Brain pericyte (primary cell): Measurements from ENCODE around the gene LAMP1.
"Not testable (repeated sequence)": the region's sequence is repeated elsewhere in the genome, so short reads cannot be mapped to it uniquely, and the experiment has no call there.

ENCODE experiments used
- DNase-seq: peaks from one replicate; pipeline ENCODE4 v3.0.0-alpha.2; 2012; ENCODE audit warnings: low read depth, low spot score

LAMP1 gene

GRCh38 chr13:113297370-113298042 is 467 bp downstream of the LAMP1 start:
- no peak for DNase-seq

GRCh38 chr13:113298043-113298945 is 1.3 kb downstream of the LAMP1 start:
- DNase-seq: no peak

GRCh38 chr13:113299951-113300350 is 2.9 kb downstream of the LAMP1 start:
- no peak for DNase-seq

- DNase-seq: no peak
Observed at GRCh38 chr13:113302986-113303385, 5.9 kb downstream of the LAMP1 start.

- DNase-seq: no peak
Observed at GRCh38 chr13:113304121-113304520, 7.1 kb downstream of the LAMP1 start.

DNA sequence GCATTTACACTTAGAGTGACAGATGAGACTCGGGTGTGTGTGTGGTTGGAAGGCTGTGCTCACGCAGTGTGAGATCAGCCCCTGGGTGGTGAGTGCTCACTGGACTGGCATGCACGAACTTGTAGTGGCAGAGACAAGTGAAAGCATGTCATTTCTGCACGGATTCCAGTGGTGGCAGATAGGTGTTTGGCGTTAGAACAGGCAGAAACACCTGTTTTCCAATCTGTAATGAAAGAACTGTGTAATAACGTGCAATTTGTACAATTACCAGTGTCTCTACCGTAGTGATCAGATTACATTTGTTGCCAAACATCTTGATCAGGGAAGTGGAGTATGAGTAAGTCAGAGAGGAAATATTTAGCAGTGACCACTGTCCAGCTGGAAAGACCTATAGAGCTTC is 8.2 kb downstream of the LAMP1 start:
- DNase-seq: no peak

DNA sequence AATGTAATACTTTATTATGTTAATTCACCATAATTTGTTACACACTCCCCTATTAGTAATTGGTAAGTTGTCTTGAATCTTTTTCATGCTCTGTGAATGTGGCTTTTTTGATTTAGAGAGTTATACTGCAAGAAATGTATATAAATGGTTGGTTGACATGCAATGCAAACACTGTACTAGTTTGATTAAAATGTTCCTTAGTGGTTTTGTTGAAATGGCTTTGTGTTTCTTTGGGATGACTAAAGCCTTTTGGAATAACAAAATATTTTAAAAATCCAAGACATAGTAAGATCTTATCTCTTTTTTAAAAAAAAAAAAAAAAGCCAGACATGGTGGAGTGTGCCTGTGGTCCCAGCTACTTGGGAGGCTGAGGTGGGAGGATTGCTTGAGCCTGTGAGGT is 10.5 kb downstream of the LAMP1 start:
- no peak for DNase-seq

GRCh38 chr13:113309473-113309872 is 12.4 kb downstream of the LAMP1 start:
- no peak for DNase-seq

GRCh38 chr13:113314112-113314511 is 17.1 kb downstream of the LAMP1 start:
- DNase-seq: not testable (repeated sequence)

DNA sequence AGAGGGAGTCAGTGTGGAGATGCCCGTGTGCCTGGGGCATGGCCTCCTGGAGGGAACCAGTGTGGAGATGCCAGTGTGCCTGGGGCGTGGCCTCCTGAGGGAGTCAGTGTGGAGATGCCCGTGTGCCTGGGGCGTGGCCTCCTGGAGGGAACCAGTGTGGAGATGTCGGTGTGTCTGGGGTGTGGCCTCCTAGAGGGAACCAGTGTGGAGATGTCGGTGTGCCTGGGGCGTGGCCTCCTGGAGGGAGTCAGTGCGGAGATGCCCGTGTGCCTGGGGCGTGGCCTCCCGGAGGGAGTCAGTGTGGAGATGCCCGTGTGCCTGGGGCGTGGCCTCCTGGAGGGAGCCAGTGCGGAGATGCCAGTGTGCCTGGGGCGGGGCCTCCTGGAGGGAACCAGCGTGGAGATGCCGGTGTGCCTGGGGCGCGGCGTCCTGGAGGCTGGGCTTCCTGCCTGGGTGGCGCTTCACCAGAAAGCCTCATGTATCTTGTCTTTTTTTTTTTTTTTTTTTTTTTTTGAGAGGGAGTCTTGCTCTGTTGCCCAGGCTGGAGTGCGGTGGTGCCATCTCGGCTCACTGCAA is 17.9 kb downstream of the LAMP1 start:
- not testable (repeated sequence) for DNase-seq

DNA sequence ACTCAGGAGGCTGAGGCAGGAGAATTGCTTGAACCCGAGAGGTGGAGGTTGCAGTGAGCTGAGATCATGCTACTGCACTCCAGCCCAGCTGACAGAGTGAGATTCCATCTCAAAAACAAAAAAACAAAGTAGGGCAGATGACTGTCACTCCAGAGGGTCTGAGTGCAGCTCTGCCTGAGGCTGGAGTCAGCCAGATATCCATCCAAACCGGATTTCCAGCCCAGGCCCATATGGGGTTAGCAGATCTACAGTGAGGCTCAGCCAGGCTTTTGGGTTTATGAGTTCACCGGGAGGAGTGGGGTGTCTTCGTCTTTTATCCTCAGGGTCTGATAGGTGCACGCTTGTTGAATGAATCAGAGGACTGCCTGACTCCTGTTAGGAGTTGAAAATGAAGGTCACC is 19.0 kb downstream of the LAMP1 start:
- DNase-seq: no peak

DNA sequence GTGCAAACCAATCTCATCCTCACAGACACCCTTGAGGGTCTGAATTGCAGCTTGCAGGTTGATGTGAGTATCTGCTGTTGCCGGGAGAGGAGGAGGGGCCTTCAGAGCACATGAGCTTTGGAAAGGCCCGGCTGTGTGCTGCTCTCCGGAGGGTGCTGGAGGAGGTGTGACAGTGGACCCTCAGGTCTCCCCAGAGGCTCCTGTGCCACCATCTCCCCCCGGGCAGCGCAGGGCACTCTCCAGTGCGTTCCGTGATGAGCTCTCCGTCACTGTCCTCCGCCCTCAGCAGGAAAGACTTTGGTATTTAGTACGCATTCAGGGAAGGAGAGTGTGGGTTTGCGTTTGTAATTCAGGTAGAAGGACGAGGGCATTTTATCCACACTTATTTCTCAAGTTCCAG is 20.0 kb downstream of the LAMP1 start:
- no peak for DNase-seq

DNA sequence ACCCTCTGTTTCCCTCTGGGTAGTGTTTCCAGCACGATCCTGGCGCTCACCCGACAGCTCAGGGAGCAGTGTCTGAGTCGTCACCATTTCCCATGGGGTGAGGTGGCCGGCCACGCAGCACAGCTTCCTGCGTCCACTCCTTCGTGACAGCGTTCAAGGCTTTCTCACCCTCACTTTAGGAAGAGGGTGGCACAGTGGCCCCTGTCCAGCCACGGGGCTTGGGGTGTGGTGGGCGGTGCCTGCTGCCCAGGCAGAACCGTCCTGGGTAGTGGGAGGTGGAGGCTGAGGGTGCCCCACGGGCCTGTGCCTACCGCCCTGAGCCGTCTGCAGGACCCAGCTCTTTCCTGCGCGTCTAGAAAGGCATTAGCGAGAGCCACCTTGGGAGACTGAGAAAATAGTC is 21.9 kb downstream of the LAMP1 start:
- DNase-seq: no peak

DNA sequence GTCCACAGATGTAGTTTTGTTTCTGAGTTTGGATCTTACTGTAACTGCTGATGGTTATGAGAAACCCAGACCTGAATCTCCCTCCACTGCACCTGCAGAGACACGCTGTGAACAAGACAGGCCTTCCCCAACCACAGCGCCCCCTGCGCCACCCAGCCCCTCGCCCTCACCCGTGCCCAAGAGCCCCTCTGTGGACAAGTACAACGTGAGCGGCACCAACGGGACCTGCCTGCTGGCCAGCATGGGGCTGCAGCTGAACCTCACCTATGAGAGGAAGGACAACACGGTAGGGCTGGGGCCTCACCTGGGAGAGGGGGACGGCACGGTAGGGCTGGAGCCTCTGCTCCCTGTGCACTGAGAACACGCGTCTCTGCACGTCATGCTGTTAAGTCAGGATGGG is 22.3 kb downstream of the LAMP1 start:
- DNase-seq: no peak

DNA sequence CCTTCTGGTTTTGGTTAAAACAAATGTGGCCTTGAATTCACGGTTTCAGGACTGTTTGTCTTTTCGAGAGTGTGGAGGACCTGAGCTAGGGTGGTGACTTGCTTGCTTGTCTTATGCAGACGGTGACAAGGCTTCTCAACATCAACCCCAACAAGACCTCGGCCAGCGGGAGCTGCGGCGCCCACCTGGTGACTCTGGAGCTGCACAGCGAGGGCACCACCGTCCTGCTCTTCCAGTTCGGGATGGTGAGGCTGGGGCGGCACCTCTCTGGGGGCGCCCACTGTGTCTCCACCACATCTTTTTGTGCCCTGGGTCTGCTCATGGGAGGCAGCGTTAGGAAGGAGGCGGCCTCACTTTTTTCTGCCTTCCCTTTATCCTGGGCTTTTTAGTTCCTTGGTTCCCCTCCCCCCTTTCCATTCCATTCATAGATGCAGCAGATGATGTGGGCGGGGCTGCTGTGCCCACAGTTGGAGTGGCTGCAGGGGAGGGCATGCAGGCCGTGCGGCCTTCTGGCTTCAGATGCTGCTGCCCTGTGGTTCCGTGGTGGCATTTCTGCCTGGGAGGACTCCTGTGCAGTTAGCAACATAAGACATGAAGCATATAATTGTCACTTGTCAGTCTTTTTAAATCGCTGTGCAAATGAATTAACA is 23.3 kb downstream of the LAMP1 start:
- no peak for DNase-seq

- no peak for DNase-seq
Observed at GRCh38 chr13:113321546-113321945, 24.5 kb downstream of the LAMP1 start.

GRCh38 chr13:113322043-113322461 is 25.0 kb downstream of the LAMP1 start:
- no peak for DNase-seq

GRCh38 chr13:113322890-113323651 is 26.0 kb downstream of the LAMP1 start:
- no peak for DNase-seq

DNA sequence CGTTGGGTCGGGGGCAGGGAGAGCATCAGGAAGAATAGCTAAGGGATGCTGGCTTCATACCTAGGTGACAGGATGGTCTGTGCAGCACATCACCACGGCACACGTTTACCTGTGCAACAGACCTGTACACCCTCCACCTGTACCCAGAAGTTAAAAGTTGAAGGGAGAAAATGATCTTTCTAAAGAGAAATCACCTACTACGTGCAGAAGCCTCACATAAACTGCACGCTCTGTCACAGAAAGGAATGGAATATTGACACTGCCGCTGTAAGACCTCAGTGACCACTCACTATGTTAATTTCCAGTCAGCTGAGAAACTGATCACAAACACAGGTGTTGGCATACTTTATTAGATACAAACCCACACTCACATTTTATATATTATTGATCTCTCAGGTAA is 26.8 kb downstream of the LAMP1 start:
- DNase-seq: no peak

DNA sequence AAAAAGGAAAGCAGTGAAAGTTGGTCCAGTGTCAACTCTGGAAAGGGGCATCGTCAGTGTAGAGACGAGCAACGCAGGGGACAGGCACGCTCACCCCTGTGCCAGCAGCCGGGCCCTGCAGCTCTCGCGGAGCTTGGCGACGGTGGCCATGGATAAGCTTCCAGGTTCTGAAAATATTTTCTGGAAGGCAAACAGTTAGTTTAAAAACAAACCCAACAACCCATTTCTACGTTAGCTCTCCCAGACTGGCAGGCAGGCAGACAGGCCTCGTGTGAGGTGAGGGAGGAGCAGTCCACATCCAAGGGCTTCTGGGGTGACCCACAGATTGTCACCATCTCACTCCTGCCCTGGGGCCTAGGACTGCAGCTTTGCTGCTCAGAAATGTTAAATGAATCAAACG is 27.4 kb downstream of the LAMP1 start:
- DNase-seq: no peak

GRCh38 chr13:113325779-113326178 is 28.7 kb downstream of the LAMP1 start:
- no peak for DNase-seq
